ENCODE results near the gene JOSD1.

- no peak for TF ChIP-seq CTCF (conservative IDR thresholded peaks at IDR 0.05 in 1 of 2, IDR thresholded peaks at IDR 0.05 in 1 of 2; ENCODE audit: extremely low read depth in 1 of 2, insufficient read depth in 1 of 2, low read depth in 1 of 2, low read length in 2 of 2)
- TF ChIP-seq EZH2 (IDR thresholded peaks at IDR 0.05; ENCODE audit: borderline replicate concordance, low read length) = no peak
Measured at GRCh38 chr22:38706101-38706900, 5.6 kb upstream of the JOSD1 start.

All from mammary epithelial cell (primary cell).